ENCODE data around the gene TROAP.
"Not testable (repeated sequence)": the region's sequence is repeated elsewhere in the genome, so short reads cannot be mapped to it uniquely, and the experiment has no call there.

The TROAP gene

DNA sequence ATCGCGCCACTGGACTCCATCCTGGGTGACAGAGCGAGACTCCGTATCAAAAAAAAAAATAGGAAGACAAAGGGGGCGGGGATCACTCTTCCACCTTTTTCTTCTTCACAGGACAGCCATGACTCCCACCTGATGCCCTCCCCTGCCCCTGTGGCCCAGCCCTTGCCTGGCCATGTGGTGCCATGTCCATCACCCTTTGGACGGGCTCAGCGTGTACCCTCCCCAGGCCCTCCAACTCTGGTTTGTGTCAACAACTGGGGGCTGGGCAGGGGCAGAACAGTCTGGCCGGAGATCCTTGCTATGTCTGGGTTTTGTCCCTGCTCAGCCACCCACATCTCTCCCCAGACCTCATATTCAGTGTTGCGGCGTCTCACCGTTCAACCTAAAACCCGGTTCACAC, 5.8 kb downstream of the TROAP start:
- no peak for DNase-seq (ENCODE audit: low read depth)

DNA sequence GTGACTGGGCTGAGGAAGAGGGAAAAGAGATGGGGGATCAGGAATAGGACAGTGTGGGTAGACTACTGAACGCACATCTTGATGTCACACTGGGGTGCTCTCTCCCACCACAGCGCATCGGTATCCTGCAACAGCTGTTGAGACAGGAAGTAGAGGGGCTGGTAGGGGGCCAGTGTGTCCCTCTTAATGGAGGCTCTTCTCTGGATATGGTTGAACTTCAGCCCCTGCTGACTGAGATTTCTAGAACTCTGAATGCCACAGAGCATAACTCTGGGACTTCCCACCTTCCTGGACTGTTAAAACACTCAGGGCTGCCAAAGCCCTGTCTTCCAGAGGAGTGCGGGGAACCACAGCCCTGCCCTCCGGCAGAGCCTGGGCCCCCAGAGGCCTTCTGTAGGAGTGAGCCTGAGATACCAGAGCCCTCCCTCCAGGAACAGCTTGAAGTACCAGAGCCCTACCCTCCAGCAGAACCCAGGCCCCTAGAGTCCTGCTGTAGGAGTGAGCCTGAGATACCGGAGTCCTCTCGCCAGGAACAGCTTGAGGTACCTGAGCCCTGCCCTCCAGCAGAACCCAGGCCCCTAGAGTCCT, 7.1 kb downstream of the TROAP start:
- no peak for DNase-seq (ENCODE audit: low read depth)

DNA sequence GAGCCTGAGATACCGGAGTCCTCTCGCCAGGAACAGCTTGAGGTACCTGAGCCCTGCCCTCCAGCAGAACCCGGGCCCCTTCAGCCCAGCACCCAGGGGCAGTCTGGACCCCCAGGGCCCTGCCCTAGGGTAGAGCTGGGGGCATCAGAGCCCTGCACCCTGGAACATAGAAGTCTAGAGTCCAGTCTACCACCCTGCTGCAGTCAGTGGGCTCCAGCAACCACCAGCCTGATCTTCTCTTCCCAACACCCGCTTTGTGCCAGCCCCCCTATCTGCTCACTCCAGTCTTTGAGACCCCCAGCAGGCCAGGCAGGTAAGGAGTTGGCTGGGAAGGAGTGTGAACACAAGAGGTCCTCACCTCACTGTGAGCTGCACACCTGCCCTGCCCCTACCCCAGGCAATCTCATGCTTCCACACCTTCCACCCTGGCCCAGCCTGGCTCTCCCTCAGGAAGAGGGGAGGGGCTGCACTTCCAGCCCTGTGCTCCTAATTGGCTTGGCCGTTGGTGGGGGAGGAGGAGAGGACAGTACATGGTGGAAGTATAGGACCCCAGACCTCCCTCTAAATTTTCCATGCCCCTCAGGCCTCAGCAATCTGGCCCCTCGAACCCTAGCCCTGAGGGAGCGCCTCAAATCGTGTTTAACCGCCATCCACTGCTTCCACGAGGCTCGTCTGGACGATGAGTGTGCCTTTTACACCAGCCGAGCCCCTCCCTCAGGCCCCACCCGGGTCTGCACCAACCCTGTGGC, 7.8 kb downstream of the TROAP start:
- DNase-seq (ENCODE audit: low read depth) = no peak

DNA sequence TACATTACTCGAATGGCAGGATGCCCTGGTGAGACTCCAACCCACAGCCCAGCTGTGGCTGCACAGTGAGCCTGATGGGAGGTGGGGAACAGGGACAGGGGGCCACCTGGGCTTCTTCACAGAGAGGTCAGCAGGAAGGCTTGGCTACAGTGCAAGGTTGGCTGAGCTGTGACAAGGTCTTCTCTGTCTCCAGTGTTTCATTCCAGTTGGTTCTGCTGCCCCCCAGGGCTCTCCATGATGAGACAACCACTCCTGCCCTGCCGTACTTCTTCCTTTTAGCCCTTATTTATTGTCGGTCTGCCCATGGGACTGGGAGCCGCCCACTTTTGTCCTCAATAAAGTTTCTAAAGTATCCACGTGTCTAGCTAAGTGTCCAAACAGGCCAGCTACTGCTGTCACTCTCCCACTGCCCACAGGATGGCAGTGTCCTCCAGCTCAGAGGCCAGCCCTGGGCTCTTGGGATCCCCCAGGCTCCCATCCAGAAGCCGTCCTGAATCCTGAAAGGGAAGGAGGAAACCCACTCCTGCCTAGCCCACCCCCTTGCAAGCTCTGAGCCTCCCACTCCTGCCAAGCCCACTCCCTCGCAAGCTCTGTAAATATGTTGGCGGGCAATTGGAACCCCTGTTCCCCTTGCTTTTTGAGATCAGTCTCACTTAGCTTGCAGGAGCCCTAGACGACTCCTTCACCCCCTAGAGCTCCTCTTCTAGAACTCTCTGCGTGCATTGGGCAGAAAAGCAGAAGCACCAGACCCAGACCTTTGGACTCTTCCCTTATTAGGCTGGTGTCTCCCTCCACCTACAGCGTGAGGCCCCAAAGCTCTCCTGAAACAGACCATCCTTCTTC, 8.5 kb downstream of the TROAP start:
- peak; percentile 51 for DNase-seq (ENCODE audit: low read depth)

DNA sequence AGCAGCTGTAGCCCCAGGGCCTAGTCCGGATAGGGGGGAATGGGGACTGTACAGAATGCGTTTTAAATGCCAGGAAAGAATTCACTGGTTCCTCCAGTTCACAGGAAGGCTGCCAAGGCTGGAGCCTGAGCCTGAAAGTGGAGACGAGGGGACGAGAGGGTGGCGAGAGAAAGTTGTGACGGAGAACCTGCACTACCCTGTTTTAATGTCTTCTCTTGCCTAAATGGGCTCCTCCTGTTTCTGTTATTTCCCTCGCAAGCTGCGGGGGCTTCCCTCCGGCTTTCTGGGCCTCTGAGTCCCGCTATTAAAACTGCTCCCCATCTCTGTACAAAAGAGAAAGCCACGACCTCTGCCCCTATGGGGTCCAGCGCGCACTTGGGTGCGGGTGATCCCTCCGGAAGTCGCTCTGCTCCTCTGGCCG, 9.4 kb downstream of the TROAP start:
- no peak for DNase-seq (ENCODE audit: low read depth)

DNA sequence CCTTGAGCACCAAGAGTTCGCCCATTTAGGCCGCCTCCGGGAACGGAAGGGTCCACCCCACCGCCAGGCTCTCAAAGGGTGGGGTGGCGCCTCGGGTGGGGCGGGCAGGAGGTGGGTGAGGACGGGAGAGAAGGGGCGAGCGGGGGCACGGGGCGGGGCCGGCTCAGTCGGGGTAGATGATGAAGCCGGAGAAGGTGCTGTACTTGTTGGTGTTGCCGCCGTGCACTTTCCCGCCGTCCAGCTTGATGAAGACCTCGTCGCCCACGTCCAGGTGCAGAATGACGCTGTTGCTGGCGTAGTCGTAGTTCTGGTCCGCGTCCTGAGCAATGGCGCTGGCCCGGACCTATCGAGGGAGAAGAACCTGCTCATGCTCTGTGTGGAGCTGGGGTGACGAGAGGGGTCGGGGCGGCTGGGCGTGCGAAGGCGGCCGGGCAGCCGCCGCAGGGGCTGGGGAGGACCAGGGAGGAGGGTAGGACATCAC, 9.9 kb downstream of the TROAP start:
- DNase-seq (ENCODE audit: low read depth) = no peak

DNA sequence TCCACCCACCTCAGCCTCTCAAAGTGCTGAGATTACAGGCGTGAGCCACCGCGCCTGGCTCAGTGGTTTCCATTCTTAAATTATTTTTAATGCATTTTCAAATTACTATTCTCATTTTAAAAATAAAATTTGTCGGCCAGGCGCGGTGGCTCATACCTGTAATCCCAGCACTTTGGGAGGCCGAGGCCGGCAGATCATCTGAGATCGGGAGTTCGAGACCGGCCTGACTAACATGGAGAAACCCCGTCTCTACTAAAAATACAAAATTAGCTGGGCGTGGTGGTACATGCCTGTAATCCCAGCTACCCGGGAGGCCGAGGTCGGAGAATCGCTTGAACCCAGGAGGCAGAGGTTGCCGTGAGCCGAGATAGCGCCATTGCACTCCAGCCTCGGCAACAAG, 10.7 kb downstream of the TROAP start:
- not testable (repeated sequence) for DNase-seq (ENCODE audit: low read depth)

DNA sequence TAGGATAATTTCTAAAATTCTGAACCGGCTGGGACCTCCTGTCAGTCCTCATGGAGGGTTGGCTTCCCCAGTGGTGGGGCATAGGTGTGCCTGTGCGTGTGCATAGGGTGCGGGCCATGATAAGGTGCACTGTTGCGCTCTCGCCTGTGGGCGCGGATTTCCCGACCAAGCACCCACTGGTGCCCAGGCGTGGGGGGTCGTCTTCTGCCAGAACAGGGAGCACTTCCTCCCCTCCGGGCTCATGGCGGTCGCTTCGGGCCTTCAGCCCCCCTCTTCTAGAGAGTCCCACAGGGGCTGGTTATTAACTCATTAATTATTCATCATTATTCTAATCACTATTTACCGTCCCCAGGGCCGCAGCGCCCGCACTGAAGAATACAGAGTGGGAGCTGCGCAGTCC, 11.2 kb downstream of the TROAP start:
- no peak for DNase-seq (ENCODE audit: low read depth)

DNA sequence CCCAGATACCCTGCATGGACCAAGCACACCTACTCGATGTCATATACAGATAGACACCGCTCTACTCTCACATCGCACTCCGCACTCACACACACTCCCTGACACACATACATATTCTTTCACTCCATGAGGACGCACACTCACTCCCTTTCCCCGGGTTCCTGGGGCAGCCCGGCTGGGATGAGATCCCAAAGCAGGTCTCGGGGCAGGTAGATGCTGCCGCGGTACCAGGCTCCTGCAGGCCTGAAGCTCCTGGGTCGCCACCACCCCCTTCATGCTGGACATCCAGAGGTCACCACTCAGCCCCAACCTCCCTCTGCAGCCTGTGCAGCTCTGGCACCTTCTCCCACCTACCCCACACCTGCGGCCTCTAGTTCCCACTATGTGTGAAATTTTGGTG, 11.6 kb downstream of the TROAP start:
- DNase-seq (ENCODE audit: low read depth) = no peak

DNA sequence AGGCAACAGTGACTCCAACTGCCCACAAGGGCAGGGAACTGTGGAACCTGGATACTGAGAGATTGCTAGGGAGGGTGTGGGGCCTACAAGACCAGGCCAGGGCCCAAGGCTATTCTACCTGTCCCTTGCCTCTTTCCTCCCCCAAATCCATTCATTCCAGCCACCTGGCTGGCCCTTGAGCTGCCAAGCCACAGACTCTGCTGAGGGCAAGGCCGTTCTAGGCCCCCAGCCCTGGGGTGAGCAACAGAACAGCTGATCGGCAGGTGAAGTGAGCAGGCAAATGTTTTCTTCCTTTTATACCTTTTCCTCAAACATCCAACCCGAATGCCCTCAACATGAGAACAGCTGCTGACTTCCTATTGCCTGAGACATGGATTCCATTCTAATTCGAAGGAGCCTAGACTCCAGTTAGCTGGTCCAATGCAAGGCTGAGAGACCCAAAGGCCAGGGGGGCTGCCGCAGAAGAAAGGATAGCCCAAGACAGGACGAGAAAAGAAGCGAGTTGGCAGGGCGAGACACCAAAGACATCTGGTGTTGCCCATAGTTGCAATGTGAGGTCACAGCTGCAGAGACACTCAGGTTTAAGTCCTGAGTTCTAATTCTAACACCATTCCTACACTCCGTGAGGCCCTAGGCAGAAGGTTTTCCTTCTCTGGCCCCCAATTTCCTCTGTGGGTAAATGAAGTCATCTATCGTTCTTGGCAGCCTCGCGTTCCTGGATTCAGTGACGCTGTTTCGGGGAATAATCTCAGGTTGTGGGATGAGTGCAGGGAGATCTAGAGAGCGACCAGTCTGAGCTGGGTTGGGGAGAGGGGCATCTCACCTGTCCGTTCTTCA, 12.3 kb downstream of the TROAP start:
- DNase-seq (ENCODE audit: low read depth) = no peak

DNA sequence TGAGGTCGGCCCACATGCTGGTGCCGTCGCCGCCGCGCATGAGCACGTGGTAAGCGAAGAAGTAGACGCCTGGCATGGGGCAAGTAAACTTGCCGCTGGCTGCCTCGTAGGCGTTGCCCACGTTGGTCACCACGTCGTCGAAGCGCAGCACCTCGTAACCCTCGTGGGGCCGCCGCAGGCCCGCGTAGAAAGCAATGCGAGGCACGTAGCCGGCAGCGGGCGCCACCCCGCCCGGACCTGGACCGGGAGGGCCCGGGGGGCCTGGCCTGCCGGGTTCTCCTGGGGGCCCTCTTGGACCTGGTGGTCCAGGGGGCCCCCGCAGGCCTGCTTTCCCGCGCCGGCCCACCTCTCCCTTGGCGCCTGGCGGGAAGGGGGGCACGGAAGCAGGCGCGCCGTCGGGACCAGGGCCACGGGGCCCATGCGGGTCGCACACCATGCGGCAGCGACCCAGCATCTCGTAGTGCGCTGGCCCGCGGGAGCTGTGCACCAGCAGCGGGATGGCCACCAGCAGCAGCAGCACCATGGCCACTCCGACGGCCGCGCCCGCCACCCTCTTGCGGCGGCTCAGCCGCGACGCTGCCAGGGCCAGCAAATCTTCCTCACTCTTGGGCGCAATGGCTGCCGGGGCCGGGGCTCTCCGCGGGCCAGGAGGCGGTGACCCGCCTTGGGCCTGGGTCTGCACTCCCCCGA, 13.0 kb downstream of the TROAP start:
- no peak for DNase-seq (ENCODE audit: low read depth)

DNA sequence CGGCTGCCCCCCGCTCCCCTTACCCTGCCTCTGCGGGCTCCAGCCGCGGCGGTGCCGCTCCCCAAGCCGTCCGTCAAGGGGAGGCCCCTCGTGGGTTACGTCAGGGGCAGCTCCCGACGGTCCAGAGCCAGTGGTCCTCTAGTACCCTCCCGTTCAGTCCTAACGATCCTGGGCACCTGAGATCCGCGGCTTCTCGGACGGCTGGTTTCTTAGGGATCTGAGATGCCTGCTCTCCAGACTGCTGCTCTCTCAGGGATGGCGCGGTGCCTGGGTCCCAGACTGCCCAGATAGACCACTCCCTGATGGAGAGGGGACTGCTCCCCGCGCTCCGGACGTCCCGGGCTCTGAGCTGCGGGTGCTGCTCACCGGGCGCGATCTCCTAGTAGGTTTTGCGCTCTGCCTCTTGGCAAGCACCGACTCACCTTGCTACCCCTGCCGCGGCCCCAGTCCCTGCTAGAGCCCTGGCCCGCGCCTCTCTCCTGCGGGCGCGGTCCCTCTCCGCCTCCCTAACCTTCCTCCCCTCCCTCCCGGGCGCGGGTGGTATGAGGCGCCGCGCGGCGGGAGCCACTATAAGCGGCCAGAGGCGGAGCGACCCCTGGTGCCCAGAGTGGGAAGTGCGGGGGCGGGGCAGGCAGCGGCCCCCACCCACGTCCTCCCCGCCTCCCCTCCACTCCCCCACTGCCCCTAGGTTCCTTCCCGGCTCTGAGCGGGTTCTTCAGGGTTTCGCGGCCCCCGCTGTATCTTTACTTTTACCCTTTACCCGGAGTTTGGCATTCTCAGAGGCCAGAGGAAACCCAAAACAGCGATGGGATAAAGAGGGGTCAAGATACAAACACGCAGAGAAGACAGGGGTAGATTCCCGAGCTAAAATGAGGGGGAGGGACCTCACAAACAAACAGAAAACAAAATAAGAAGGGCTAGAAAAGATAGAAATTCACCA, 13.9 kb downstream of the TROAP start, which contains the start of gene C1QL4:
TSS of gene C1QL4 (minus strand) at position 544 of the 940 bp plus-strand sequence. CDS start 711 bp downstream, outside the sequence.
- peak; percentile 41 for DNase-seq (ENCODE audit: low read depth)

DNA sequence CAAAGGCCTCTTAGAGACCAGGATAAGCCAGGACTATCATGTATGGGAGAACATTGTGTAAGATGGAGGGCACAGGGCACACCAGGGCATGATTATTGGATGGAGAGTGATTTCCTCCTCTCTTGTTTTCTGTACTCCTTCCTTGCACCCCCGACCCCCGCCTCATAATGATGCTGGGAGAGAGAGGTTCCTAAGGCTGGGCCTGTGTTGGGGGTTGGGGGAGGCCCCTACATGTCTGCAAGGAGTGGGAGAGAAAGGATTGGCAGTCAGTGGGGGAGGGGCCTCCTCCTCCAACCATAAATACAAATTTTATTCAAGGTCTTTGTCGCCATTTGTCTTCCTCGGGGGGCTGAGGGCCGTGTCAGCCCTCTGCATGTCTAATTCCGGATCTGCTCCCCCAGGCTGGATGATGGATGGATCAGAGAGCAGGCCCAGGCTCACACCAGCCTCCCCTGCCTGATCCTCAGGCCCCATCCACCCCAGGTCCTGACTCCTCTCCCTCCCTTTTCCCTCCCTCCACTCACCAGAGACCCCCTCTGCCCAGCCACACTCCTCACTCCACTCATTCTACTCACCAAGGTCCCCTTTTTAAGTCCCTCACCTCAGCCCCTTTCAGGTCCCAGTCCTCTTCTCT, 15.9 kb downstream of the TROAP start:
- DNase-seq (ENCODE audit: low read depth) = no peak

DNA sequence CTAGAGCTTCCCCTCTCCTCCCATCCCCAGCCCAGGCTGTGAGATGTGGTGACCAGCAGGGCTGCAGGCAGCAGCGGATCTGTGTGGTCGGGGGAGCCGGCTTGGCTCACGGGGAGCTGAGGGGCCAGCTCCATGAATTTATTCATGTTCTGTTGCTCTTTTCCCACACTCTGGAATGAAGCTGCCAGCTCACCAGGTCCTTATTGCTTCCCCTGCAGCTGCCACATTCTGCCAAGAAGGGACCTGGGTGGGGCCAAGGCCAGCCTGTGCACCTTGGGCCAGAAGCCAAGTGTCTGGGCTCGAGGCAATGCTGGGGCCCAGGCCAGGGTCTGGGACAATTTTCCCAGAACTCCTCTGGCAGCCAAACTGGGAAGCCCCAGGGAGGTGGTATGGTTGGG, 16.4 kb downstream of the TROAP start:
- DNase-seq (ENCODE audit: low read depth) = no peak

DNA sequence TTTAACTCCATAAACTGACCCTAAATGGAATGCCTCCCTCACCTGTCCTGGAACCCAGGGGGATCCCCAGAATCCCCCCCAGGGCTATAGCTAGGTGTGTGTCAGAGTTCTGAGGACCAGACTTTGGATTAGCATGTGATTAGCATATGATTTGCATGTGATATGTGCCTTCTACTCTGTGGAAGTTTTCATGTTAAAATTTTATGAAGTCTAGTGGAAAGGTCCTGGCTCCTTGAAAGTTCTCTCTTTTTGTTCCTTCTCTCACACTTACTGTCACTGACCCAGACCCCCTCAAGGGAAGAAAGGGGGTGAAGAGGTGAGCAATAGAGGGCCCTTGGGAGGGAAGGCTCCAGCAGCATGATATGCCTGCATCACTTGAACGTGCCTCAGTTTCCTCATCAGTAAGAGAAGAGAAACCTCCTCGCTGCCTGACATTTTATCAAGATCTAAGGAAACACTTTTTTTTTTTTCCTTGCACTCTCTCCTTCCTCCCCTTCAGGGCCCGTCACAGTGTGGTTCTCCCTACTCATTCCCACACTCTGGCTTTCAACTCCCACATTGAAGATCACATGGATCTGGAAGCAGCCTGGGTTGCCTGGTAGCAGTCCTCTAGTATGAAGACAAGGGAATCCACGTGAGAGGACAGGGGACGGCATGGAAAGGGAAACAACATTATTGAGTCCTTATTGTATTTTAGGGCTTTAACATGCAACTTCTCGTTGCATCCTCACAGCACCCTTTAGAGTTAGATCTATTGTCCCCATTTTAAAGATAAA, 17.2 kb downstream of the TROAP start:
- DNase-seq (ENCODE audit: low read depth) = no peak

DNA sequence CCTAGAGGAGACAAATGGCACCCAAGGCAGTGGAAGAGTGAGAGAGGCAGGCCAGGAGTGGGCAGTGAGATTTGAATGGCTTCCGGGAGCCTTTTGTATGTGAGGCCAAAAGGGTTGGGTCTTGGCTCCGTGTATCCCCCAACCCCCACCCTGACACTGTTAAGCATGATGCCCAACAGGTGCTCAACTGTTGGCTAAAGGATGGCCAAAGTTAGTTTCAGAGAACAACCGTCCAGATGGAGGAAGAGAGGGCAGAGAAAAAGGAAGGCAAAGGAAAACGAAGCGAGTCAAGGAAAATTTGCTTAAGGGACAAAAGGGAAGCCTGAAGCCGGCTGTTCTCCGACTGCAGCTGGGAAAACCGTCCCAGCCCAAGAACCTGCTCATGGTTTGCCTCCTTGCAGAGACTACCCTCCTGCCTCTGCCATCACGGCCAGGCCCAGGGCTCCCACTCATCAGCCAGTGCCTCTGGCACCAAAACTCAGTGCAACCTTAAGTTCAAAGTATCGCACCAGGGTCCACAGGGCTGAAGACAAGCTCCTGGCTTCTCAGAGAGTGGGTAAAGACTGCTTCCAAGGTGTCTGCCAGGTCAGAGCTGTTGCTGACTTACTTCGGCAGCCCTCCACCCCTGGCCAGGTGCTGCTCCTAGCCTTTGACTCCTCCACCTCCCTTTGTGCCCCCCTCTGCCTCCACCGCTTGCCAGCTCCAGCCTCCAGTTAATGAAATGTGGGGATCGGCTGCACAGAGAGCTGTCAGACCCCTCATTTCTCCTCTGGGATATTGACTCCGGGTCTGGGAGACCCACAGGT, 18.1 kb downstream of the TROAP start:
- no peak for DNase-seq (ENCODE audit: low read depth)

DNA sequence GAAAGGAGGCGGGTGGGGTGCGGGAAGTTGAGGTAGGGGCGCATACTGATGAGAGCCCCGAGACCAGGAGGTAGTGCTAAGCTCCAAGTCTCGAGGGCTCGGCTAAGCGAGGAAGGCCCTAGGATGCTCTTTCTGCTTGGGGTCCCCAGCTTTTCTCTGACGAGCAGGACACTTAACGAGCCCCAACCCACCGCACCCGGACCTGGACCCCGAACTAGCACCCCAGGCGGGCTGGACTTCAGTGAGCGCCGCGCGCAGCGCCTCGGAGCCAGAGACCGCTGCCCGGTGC, 18.7 kb downstream of the TROAP start:
- no peak for DNase-seq (ENCODE audit: low read depth)
